Upper lobe of left lung (tissue), 6 donors: Measurements from ENCODE around the gene PRKAR2B. TPM values are rescaled to one million over a fixed set of nuclear protein-coding genes. Genes with fewer than 3 reads are reported as not detected.

Experiments used
- ATAC-seq, 2 donors: fragments of 200-7000 bp; cut with Tn5 transposase; one replicate each; pipeline ENCODE4 v1.9.1; 2022; ENCODE audit warnings: mild to moderate bottlenecking in 2 of 2, moderate library complexity in 2 of 2; ENCODE audit not compliant: low FRiP score in 2 of 2
- DNase-seq, 2 donors: peaks; one replicate each; pipeline ENCODE4 v3.0.0-alpha.2; 2019 to 2020
- H3K27ac ChIP-seq, 4 donors: fragments of 200-600 bp; sonication (generic); one replicate each; pipeline ENCODE4 v1.5.1; 2016 to 2019
- H3K27me3 ChIP-seq, 4 donors: fragments of 200-600 bp; sonication (generic); one replicate each; pipeline ENCODE4 v1.5.1; 2017 to 2019
- H3K36me3 ChIP-seq, 4 donors: fragments of 200-600 bp; sonication (generic); one replicate each; pipeline ENCODE4 v1.5.1; 2016 to 2019
- H3K4me1 ChIP-seq, 4 donors: fragments of 200-600 bp; sonication (generic); one replicate each; pipeline ENCODE4 v1.5.1; 2018 to 2019
- H3K4me3 ChIP-seq, 4 donors: fragments of 200-600 bp; sonication (generic); one replicate each; pipeline ENCODE4 v1.5.1; 2017 to 2019; ENCODE audit warnings: mild to moderate bottlenecking in 2 of 4, moderate library complexity in 1 of 4
- H3K9me3 ChIP-seq, 4 donors: fragments of 200-600 bp; sonication (generic); one replicate each; pipeline ENCODE4 v1.5.1; 2018 to 2019
- CTCF ChIP-seq, 6 experiments: fragments of 450-650 bp in 4 of 6; fragments of 200-600 bp in 2 of 6; sonication (generic) in 2 of 6; IDR thresholded peaks; one replicate each; pipeline ENCODE4 v1.5.1; 2016 to 2019; ENCODE audit warnings: antibody characterized with exemption in 6 of 6
- EP300 ChIP-seq, 4 donors: sonication (generic); formaldehyde crosslinking; IDR thresholded peaks; one replicate each; pipeline ENCODE4 v1.5.1; 2017; ENCODE audit warnings: antibody characterized with exemption in 4 of 4, control low read depth in 2 of 4
- POLR2A ChIP-seq, 4 donors: fragments of 450-650 bp; IDR thresholded peaks; one replicate each; pipeline ENCODE4 v1.5.1; 2016 to 2017; ENCODE audit warnings: antibody characterized with exemption in 4 of 4, mild to moderate bottlenecking in 2 of 4
- POLR2AphosphoS5 ChIP-seq, 2 donors: sonication (generic); formaldehyde crosslinking; IDR thresholded peaks; one replicate each; pipeline ENCODE4 v1.5.1; 2017; ENCODE audit warnings: antibody characterized with exemption in 2 of 2
- WGBS, 2 donors: methylation state at CpG; one replicate each; pipeline ENCODE4 v1.1.5; 2017 to 2018; 5-methylcytosine and 5-hydroxymethylcytosine counted together
- total RNA-seq, 6 donors: library from RNA; depleted of rRNA in 4 of 6; stranded (reverse); fragments of >200 nt in 4 of 6; gene quantifications; one replicate each; pipeline versions ENCODE4 v1.1.0 to v1.2.1, GENCODE V29; 2016 to 2021
- donor health status: DM: no; HTN: no; CAD: no; lungs with moderate emphysema.
- donor health status: DM: no; HTN: yes; CAD: no; lungs with severe emphysema.

PRKAR2B gene
- total RNA-seq, 6 donors from 2014 or later = 6.5 to 24.1 (median 9.8) TPM

- ATAC-seq = no peak
- H3K27ac ChIP-seq = no peak overlapping the region
- no peaks in the 10 kb centered on the region for H3K4me1 ChIP-seq
- no peaks in the 10 kb centered on the region for H3K27me3 ChIP-seq
- WGBS, 2 donors = 47 to 50% methylated on average over 2 of the region's 2 CpGs
- H3K9me3 ChIP-seq = no peaks in the 10 kb centered on the region
- TF ChIP-seq EP300 (IDR thresholded peaks at IDR 0.05) (no peak), POLR2A (IDR thresholded peaks at IDR 0.05) (no peak), POLR2AphosphoS5 (IDR thresholded peaks at IDR 0.05) (no peak), CTCF (IDR thresholded peaks at IDR 0.05) (no peak)
- no peaks in the 10 kb centered on the region for H3K36me3 ChIP-seq
- no peak overlapping the region for H3K4me3 ChIP-seq
- DNase-seq = no peak
Observed at GRCh38 chr7:107007892-107008287, 36.6 kb upstream of the PRKAR2B start.

- no peak for DNase-seq
- Histone ChIP-seq H3K36me3 (no peaks in the 10 kb centered on the region), H3K4me3 (no peak overlapping the region), H3K4me1 (no peaks in the 10 kb centered on the region), H3K9me3 (no peaks in the 10 kb centered on the region), H3K27ac (no peak overlapping the region), H3K27me3 (no peaks in the 10 kb centered on the region)
- TF ChIP-seq POLR2AphosphoS5 (IDR thresholded peaks at IDR 0.05) (no peak), EP300 (IDR thresholded peaks at IDR 0.05) (no peak), CTCF (IDR thresholded peaks at IDR 0.05) (no peak), POLR2A (IDR thresholded peaks at IDR 0.05) (no peak)
- 87 to 90% methylated on average over 4 of the region's 4 CpGs for WGBS, 2 donors
- ATAC-seq = no peak
Observed at GRCh38 chr7:107009846-107010203, 34.7 kb upstream of the PRKAR2B start.

- TF ChIP-seq CTCF (IDR thresholded peaks at IDR 0.05) (no peak), POLR2A (IDR thresholded peaks at IDR 0.05) (no peak), EP300 (IDR thresholded peaks at IDR 0.05) (no peak), POLR2AphosphoS5 (IDR thresholded peaks at IDR 0.05) (no peak)
- no peak for ATAC-seq
Observed at GRCh38 chr7:107012691-107013090, 31.8 kb upstream of the PRKAR2B start.

GRCh38 chr7:107014387-107015023, 30.0 kb upstream of the PRKAR2B start:
- Histone ChIP-seq H3K36me3 (no peaks in the 10 kb centered on the region), H3K4me3 (no peak overlapping the region), H3K27ac (no peak overlapping the region), H3K27me3 (no peaks in the 10 kb centered on the region), H3K4me1 (no peaks in the 10 kb centered on the region), H3K9me3 (no peaks in the 10 kb centered on the region)
- DNase-seq (no peak), ATAC-seq (no peak)
- 27 to 33% methylated on average over 7 of the region's 7 CpGs for WGBS, 2 donors
- no peak for TF ChIP-seq EP300 (IDR thresholded peaks at IDR 0.05)
- no peak for TF ChIP-seq POLR2A (IDR thresholded peaks at IDR 0.05)

More at GRCh38 chr7:107012691-107013090, 31.8 kb upstream of the PRKAR2B start:
- Histone ChIP-seq H3K27ac (no peak overlapping the region), H3K9me3 (no peaks in the 10 kb centered on the region), H3K4me1 (no peaks in the 10 kb centered on the region), H3K27me3 (no peaks in the 10 kb centered on the region), H3K36me3 (no peaks in the 10 kb centered on the region), H3K4me3 (no peak overlapping the region)
- 74 to 94% methylated on average over 6 of the region's 6 CpGs for WGBS, 2 donors
- no peak for DNase-seq

GRCh38 chr7:107016312-107016711, 28.2 kb upstream of the PRKAR2B start:
- 92 to 93% methylated on average over 4 of the region's 4 CpGs for WGBS, 2 donors
- TF ChIP-seq EP300 (IDR thresholded peaks at IDR 0.05) (no peak), POLR2A (IDR thresholded peaks at IDR 0.05) (no peak), POLR2AphosphoS5 (IDR thresholded peaks at IDR 0.05) (no peak), CTCF (IDR thresholded peaks at IDR 0.05) (no peak)
- no peak for DNase-seq
- no peaks in the 10 kb centered on the region for H3K36me3 ChIP-seq
- ATAC-seq = no peak
- no peaks in the 10 kb centered on the region for H3K4me1 ChIP-seq
- no peaks in the 10 kb centered on the region for H3K9me3 ChIP-seq
- no peaks in the 10 kb centered on the region for H3K27me3 ChIP-seq
- no peak overlapping the region for H3K27ac ChIP-seq
- no peak overlapping the region for H3K4me3 ChIP-seq
